Cardiac fibroblast (primary cell): ENCODE measurements around the gene ATP8A2.

Source experiments
- DNase-seq, 2 donors: peaks; one replicate each; pipeline versions ENCODE4 v3.0.0 to v3.0.0-alpha.2; 2010; ENCODE audit warnings: low read depth in 2 of 2
- H3K4me3 ChIP-seq, 2 donors: replicated peaks in 1 of 2; 1 replicate in 1 of 2; 2 replicates in 1 of 2; pipeline ENCODE4 v1.5.1; 2011; ENCODE audit warnings: low read depth in 2 of 2, low read length in 2 of 2, mild to moderate bottlenecking in 2 of 2, moderate library complexity in 1 of 2
- CTCF ChIP-seq: IDR thresholded peaks from one replicate; pipeline ENCODE4 v1.5.1; 2011; ENCODE audit warnings: low read depth, mild to moderate bottlenecking, low read length, inconsistent platforms

The ATP8A2 gene

GRCh38 chr13:25873242-25873612 is 501.5 kb downstream of the ATP8A2 start:
- DNase-seq, result no peak
- TF ChIP-seq CTCF, result no peak

DNA sequence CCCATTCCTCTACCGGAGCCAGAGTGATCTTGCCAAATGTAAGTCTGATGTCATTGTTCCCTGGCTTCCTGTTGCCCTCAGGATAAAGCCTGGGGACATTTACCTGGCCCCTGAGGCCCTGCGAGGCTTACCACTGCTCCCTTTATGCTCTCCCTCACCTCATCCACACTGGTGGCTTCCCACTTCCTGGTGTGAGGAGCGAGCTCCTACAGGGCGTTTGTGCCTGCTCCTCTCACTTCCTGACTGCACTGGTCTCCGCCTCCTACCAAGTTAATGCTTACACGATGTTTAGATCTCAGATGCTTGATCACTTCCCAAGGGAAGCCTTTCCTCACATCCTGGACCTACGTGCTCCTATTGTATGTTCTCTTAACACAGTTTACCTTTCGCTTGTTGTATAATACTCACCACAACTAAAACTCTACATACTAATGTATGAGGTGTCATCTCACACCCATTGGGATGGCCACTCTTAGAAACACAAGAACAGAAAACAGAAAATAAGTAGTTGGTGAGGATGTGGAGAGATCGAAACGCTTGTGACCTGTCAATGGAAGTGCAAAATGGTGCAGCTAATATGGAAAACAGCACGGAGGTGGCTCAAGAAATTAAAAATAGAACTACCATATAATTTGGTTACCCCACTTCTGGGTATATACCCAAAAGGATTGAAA is 502.4 kb downstream of the ATP8A2 start:
- TF ChIP-seq CTCF, result no peak
- H3K4me3 ChIP-seq, result no peak overlapping the region
- no peak for DNase-seq

More at GRCh38 chr13:25873242-25873612, 501.5 kb downstream of the ATP8A2 start:
- no peak overlapping the region for H3K4me3 ChIP-seq

DNA sequence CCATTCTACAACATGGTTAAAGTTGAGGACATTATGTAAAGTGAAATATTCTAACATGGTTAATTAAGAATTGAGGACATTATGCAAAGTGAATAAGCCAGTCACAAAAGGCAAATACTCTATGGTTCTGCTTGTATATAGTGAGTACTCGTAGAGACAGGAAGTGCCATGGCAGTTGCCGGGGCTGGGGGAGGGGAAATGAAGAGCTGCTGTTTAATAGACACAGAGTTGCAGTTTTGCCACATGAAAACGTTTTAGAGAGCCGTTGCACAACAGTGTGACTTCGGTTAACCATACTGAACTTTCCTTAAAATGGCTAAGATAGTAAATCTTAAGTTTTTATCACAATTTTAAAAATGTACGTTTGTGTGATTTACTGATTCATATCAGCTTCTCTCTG is 503.1 kb downstream of the ATP8A2 start:
- DNase-seq, result no peak
- H3K4me3 ChIP-seq, result no peak overlapping the region
- no peak for TF ChIP-seq CTCF

DNA sequence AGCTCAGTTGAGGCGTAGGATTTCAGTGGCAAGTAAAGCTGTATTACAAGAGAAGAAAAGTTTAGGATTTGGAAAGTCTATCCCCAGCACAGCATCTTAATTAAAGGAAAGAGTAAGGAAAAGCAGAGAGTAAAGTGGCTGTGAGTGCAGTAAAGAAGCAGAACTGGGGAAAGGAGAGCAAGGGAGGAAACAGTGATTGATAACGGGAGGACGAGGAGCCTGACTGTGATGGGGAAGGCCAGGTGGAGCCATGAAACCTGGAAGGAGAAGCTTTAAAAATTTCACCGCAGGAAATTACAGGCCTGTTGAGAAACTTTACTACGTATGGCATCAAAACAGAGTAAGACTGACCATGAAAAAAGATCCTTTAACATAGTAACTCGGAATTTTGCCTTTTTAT is 504.5 kb downstream of the ATP8A2 start:
- TF ChIP-seq CTCF, result no peak
- H3K4me3 ChIP-seq, result no peak overlapping the region
- no peak for DNase-seq

- no peak overlapping the region for H3K4me3 ChIP-seq
- TF ChIP-seq CTCF, result no peak
- DNase-seq, result no peak
Observed at GRCh38 chr13:25879466-25879865, 507.7 kb downstream of the ATP8A2 start.

DNA sequence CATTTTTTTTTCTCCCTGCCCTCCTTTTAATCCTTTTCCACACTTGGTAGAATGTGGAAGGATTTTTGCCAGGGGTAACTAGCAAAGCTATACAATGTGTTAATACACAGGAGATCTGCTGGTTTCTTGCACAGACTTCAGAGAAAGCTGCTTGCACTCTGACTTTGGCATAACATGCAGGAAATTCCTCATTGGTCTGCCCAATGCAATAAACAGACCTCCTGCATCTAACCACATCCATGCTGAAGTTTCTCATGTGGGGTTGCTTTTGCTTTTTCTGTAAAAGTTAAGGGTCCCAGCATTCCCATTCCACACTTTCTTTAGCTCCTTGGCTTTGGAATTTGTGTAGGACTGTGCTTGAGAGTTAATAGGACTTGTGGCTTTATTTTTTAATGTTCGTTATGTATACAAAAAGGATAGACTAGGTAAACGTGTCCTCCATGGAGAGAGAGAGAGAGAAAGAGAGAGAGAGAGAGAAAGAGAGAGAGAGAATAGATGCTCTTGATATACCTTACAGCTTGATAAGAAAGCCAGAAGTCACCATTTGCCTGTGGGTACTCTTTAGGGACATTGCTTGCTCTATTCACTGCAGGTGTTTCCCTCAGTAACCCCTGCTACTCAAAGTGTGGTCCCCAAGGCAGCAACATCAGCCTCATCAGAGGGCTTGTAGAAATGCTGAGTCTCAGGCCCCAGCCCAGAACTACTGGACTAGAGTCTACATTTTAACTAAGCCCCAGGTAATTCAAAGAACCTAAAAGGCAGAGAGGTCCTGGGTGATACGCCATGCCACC is 509.6 kb downstream of the ATP8A2 start:
- no peak for TF ChIP-seq CTCF
- H3K4me3 ChIP-seq, result no peak overlapping the region
- DNase-seq, result no peak
